GM06990 (cell line): ENCODE results near the gene MAB21L3.

Experiments used
- DNase-seq: peaks from one replicate; pipeline ENCODE4 v3.0.0-alpha.2; 2011; ENCODE audit not compliant: insufficient read length; ENCODE audit errors: extremely low read depth
- H3K27me3 ChIP-seq: replicated peaks from 2 replicates; pipeline ENCODE4 v1.6.0; 2011; ENCODE audit warnings: low read length; ENCODE audit not compliant: control insufficient read depth, insufficient read depth
- H3K36me3 ChIP-seq: 2 replicates; pipeline ENCODE4 v1.5.1; 2011; ENCODE audit warnings: low read length; ENCODE audit not compliant: control insufficient read depth, insufficient read depth
- H3K4me3 ChIP-seq: replicated peaks from 2 replicates; pipeline ENCODE4 v1.5.1; 2011; ENCODE audit warnings: low read depth, mild to moderate bottlenecking, control low read depth, low read length
- CTCF ChIP-seq: IDR thresholded peaks from 2 replicates; pipeline ENCODE4 v1.5.1; 2011; ENCODE audit warnings: low read length, control low read depth, mild to moderate bottlenecking, inconsistent platforms; ENCODE audit not compliant: insufficient read depth, poor library complexity, severe bottlenecking

Gene MAB21L3

GRCh38 chr1:116157096-116157495, 45.9 kb downstream of the MAB21L3 start:
- Histone ChIP-seq H3K36me3 (no peaks in the 10 kb centered on the region), H3K4me3 (no peak overlapping the region), H3K27me3 (peaks cover 1% of the 10 kb centered on the region; the same call in 1 of the 2 replicates)
- no peak for TF ChIP-seq CTCF
- DNase-seq, result no peak

GRCh38 chr1:116159177-116159576, 48.0 kb downstream of the MAB21L3 start:
- no peak overlapping the region for H3K4me3 ChIP-seq

GRCh38 chr1:116159611-116160010, 48.4 kb downstream of the MAB21L3 start:
- peaks cover 1% of the 10 kb centered on the region; the same call in 1 of the 2 replicates for H3K27me3 ChIP-seq

More at GRCh38 chr1:116159177-116159576, 48.0 kb downstream of the MAB21L3 start:
- TF ChIP-seq CTCF, result no peak
- Histone ChIP-seq H3K27me3 (peaks cover 1% of the 10 kb centered on the region; the same call in 1 of the 2 replicates), H3K36me3 (no peaks in the 10 kb centered on the region)
- no peak for DNase-seq

GRCh38 chr1:116161390-116161789, 50.2 kb downstream of the MAB21L3 start:
- no peak overlapping the region for H3K4me3 ChIP-seq
- TF ChIP-seq CTCF, result no peak
- H3K27me3 ChIP-seq, result peaks cover 1% of the 10 kb centered on the region
- DNase-seq, result no peak
- H3K36me3 ChIP-seq, result no peaks in the 10 kb centered on the region

More at GRCh38 chr1:116159611-116160010, 48.4 kb downstream of the MAB21L3 start:
- no peaks in the 10 kb centered on the region for H3K36me3 ChIP-seq
- no peak for TF ChIP-seq CTCF
- H3K4me3 ChIP-seq, result no peak overlapping the region
- DNase-seq, result no peak

- H3K27me3 ChIP-seq, result peaks cover 1% of the 10 kb centered on the region
- no peak overlapping the region for H3K4me3 ChIP-seq
- no peaks in the 10 kb centered on the region for H3K36me3 ChIP-seq
- TF ChIP-seq CTCF, result no peak
- DNase-seq, result no peak
Measured at GRCh38 chr1:116161877-116162390, 50.7 kb downstream of the MAB21L3 start.

GRCh38 chr1:116163533-116163932, 52.3 kb downstream of the MAB21L3 start:
- no peak for DNase-seq
- Histone ChIP-seq H3K4me3 (no peak overlapping the region), H3K36me3 (no peaks in the 10 kb centered on the region), H3K27me3 (peaks cover 1% of the 10 kb centered on the region; the same call in 1 of the 2 replicates)
- no peak for TF ChIP-seq CTCF
